ENCODE data around the gene ZNF823. TPM values are rescaled to one million over a fixed set of nuclear protein-coding genes. Genes with fewer than 3 reads are reported as not detected.

The ZNF823 gene
- total and polyA plus RNA-seq, 2 of the 13 experiments (the other 11 are each of a cell fraction or from before 2014, with no cell fraction given), result 5.7 to 11.7 TPM

DNA sequence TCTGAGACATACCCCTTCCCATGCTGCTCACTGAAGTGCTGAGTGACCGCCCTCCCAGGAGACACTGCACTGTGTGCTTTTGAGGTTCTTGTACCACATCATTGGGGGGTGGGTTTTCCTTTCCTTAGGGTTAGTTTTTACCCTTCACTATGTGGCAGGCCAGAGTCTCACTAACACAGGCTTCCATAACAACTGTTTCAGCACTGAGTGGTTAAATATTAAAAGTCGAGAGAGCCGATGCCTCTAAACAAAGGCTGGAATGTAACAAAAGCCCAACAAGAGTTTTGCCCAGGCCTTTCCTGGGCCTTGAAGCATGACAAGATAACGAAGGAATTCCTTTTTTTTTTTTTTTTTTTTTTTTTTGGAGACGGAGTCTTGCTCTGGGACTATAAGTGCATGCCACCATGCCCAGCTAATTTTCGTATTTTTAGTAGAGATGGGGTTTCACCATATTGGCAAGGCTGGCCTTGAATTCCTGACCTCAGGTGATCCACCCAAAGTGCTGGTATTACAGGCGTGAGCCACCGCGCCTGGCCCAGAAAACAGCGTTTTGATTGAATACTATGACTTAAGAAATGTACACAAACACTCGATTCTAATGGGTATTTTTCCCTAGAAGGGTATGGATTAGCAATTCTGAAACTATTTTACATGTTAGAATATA lies 46.5 kb downstream of the ZNF823 start (continued):
- TF ChIP-seq KLF9 (CRISPR knock-in tag; IDR thresholded peaks at IDR 0.05; ENCODE audit: low read depth) (no peak), SCMH1 (CRISPR knock-in tag; IDR thresholded peaks at IDR 0.05; ENCODE audit: borderline replicate concordance) (no peak), RAD51 (IDR thresholded peaks at IDR 0.05; ENCODE audit: borderline replicate concordance) (no peak), SETDB1 (CRISPR knock-in tag; IDR thresholded peaks at IDR 0.05; ENCODE audit: borderline replicate concordance) (no peak), PRDM10 (CRISPR knock-in tag; IDR thresholded peaks at IDR 0.05; ENCODE audit: low read depth) (no peak), PCBP1 (IDR thresholded peaks at IDR 0.05; ENCODE audit: borderline replicate concordance, low read depth, low read length) (no peak), JUNB (CRISPR knock-in tag; IDR thresholded peaks at IDR 0.05; ENCODE audit: borderline replicate concordance) (no peak), CHD2 (IDR thresholded peaks at IDR 0.05; ENCODE audit: low read depth, low read length) (no peak), ADNP (CRISPR knock-in tag; IDR thresholded peaks at IDR 0.05) (no peak), ZNF160 (CRISPR knock-in tag; IDR thresholded peaks at IDR 0.05) (no peak), ZNF605 (CRISPR knock-in tag; IDR thresholded peaks at IDR 0.05) (no peak), KAT2B (IDR thresholded peaks at IDR 0.05; ENCODE audit: borderline replicate concordance, low read depth, low read length) (no peak), ZNF292 (CRISPR knock-in tag; IDR thresholded peaks at IDR 0.05; ENCODE audit: borderline replicate concordance, low read depth) (0 out of 2 replicates have a peak, but pooled peaks have one; percentile 44), KDM5B (CRISPR knock-in tag; IDR thresholded peaks at IDR 0.05; ENCODE audit: borderline replicate concordance) (no peak), ERF (CRISPR knock-in tag; IDR thresholded peaks at IDR 0.05) (no peak), ASH2L (IDR thresholded peaks at IDR 0.05; ENCODE audit: insufficient read length, low read depth, low read length) (peak; percentile 21)
- TF ChIP-seq, protein P1, sequence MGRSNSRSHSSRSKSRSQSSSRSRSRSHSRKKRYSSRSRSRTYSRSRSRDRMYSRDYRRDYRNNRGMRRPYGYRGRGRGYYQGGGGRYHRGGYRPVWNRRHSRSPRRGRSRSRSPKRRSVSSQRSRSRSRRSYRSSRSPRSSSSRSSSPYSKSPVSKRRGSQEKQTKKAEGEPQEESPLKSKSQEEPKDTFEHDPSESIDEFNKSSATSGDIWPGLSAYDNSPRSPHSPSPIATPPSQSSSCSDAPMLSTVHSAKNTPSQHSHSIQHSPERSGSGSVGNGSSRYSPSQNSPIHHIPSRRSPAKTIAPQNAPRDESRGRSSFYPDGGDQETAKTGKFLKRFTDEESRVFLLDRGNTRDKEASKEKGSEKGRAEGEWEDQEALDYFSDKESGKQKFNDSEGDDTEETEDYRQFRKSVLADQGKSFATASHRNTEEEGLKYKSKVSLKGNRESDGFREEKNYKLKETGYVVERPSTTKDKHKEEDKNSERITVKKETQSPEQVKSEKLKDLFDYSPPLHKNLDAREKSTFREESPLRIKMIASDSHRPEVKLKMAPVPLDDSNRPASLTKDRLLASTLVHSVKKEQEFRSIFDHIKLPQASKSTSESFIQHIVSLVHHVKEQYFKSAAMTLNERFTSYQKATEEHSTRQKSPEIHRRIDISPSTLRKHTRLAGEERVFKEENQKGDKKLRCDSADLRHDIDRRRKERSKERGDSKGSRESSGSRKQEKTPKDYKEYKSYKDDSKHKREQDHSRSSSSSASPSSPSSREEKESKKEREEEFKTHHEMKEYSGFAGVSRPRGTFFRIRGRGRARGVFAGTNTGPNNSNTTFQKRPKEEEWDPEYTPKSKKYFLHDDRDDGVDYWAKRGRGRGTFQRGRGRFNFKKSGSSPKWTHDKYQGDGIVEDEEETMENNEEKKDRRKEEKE (IDR thresholded peaks at IDR 0.05), result no peak
- TF ChIP-seq, protein P2, sequence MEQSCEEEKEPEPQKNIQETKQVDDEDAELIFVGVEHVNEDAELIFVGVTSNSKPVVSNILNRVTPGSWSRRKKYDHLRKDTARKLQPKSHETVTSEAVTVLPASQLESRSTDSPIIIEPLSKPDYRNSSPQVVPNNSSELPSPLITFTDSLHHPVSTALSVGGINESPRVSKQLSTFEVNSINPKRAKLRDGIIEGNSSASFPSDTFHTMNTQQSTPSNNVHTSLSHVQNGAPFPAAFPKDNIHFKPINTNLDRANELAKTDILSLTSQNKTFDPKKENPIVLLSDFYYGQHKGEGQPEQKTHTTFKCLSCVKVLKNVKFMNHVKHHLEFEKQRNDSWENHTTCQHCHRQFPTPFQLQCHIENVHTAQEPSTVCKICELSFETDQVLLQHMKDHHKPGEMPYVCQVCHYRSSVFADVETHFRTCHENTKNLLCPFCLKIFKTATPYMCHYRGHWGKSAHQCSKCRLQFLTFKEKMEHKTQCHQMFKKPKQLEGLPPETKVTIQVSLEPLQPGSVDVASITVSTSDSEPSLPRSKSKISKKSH (CRISPR knock-in tag; IDR thresholded peaks at IDR 0.05; ENCODE audit: borderline replicate concordance), result no peak
